ENCODE measurements around the gene S100A3.

DNA sequence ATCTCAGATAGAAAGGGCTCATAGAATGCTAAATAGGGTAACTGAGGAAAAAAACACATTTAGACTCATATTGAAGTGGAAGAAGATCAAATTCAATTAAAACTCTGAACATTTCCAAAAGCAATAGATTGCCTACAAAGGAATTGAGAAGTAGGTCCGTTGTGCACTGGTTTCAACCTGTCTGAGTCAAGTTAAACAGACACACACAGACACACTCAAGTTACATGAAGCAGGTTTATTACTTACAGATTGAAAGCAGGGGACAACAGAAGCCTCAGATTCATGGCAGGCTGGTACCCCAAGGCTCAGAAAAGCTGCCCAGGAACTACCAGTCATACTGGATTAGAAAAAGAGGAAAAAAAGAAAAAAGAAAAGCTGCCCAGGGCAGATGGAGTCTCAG is 37.3 kb upstream of the S100A3 start:
- TF ChIP-seq NFIC (IDR thresholded peaks at IDR 0.05) = no peak
- TF ChIP-seq RAD21 (IDR thresholded peaks at IDR 0.05; ENCODE audit: low read depth) = no peak
- no peak for TF ChIP-seq FOXM1 (IDR thresholded peaks at IDR 0.05; ENCODE audit: borderline replicate concordance, low read depth)
